GM12878 (cell line): ENCODE results near the gene PCDHGA5. TPM values are rescaled to one million over a fixed set of nuclear protein-coding genes. Genes with fewer than 3 reads are reported as not detected.
A peak's percentile ranks its signal among the peaks of the same experiment; 100 is the strongest.

Source experiments
- ATAC-seq: fragments of 200-7000 bp; cut with Tn5 transposase; 3 replicates; pipeline ENCODE4 v1.9.1; 2020; ENCODE audit warnings: mild to moderate bottlenecking, moderate library complexity
- BruUV-seq: library from RNA; stranded (reverse); fragments of 400-500 nt; replicated peaks from 2 replicates; lab custom pipeline; 2021; lab: Mats Ljungman, UMichigan
- CTCF ChIA-PET: fragments of 300-600 bp; sonication (Branson Sonifier 250); formaldehyde crosslinking; extraction: SDS; loops from one replicate; lab custom pipeline; 2021; ENCODE audit warnings: inconsistent platforms; lab: Yijun Ruan, JAX
- POLR2A ChIA-PET: fragments of 350-600 bp; formaldehyde crosslinking; extraction: SDS; loops from one replicate; lab custom pipeline; 2021; ENCODE audit warnings: inconsistent platforms; lab: Charles Lee
- RAD21 ChIA-PET: fragments of 300-600 bp; sonication (Branson Sonifier 250); formaldehyde crosslinking; loops from one replicate; lab custom pipeline; 2023; ENCODE audit warnings: antibody characterized with exemption; ENCODE audit not compliant: unreplicated experiment; lab: Charles Lee
- SMC1A ChIA-PET: fragments of 300-600 bp; sonication (Branson Sonifier 250); formaldehyde crosslinking; loops from one replicate; lab custom pipeline; 2023; ENCODE audit not compliant: unreplicated experiment, uncharacterized antibody; lab: Charles Lee
- DNase-seq: peaks from one replicate; pipeline ENCODE4 v3.0.0-alpha.2; 2011; ENCODE audit warnings: low read depth, low spot score
- FAIRE-seq: peaks from 3 replicates; lab custom pipeline; 2011; peaks lifted over from hg19 to GRCh38; lab: Jason Lieb, UNC
- H2AFZ ChIP-seq: 2 replicates; pipeline ENCODE4 v1.6.0; 2011; ENCODE audit warnings: low read depth, low read length, control low read depth; ENCODE audit not compliant: control insufficient read depth
- H3K27ac ChIP-seq: 2 replicates; pipeline ENCODE4 v1.5.1; 2011; ENCODE audit warnings: control low read depth; ENCODE audit not compliant: control insufficient read depth, insufficient read depth
- H3K27me3 ChIP-seq, 2 experiments: replicated peaks in 1 of 2; 2 replicates each; pipeline versions ENCODE4 v1.6.0 to v1.6.1; 2011; ENCODE audit warnings: low read length in 1 of 2; ENCODE audit not compliant: control insufficient read depth in 2 of 2, insufficient read depth in 2 of 2
- H3K36me3 ChIP-seq, 2 experiments: 2 replicates each; pipeline ENCODE4 v1.5.1; 2011; ENCODE audit warnings: low read length in 1 of 2; ENCODE audit not compliant: control insufficient read depth in 2 of 2, insufficient read depth in 2 of 2
- H3K4me1 ChIP-seq: 2 replicates; pipeline ENCODE4 v1.6.1; 2011; ENCODE audit warnings: mild to moderate bottlenecking, low read length, moderate library complexity, mixed read lengths; ENCODE audit not compliant: control insufficient read depth, insufficient read depth
- H3K4me2 ChIP-seq: 2 replicates; pipeline ENCODE4 v1.6.0; 2011; ENCODE audit warnings: control low read depth; ENCODE audit not compliant: control insufficient read depth, insufficient read depth
- H3K4me3 ChIP-seq: fragments of 200-600 bp; sonication (generic); 2 replicates; pipeline ENCODE4 v1.5.1; 2016
- H3K79me2 ChIP-seq: 2 replicates; pipeline ENCODE4 v1.6.0; 2011; ENCODE audit warnings: low read length; ENCODE audit not compliant: control insufficient read depth, insufficient read depth
- H3K9ac ChIP-seq: 2 replicates; pipeline ENCODE4 v1.8.0; 2011; ENCODE audit warnings: low read length, control low read depth, mixed read lengths; ENCODE audit not compliant: control insufficient read depth, insufficient read depth
- H3K9me3 ChIP-seq: replicated peaks from 3 replicates; pipeline ENCODE4 v1.5.1; 2011; ENCODE audit warnings: mild to moderate bottlenecking, low read length; ENCODE audit not compliant: control insufficient read depth, insufficient read depth
- H4K20me1 ChIP-seq: 2 replicates; pipeline ENCODE4 v1.6.0; 2011; ENCODE audit not compliant: control insufficient read depth, insufficient read depth
- CEBPB ChIP-seq, 2 experiments: fragments of 150-350 bp in 1 of 2; IDR thresholded peaks; 2 replicates each; pipeline ENCODE4 v1.6.1; 2012 to 2014; ENCODE audit warnings: low read depth in 2 of 2, low read length in 2 of 2, borderline replicate concordance in 1 of 2, inconsistent platforms in 1 of 2
- CHD1 ChIP-seq: IDR thresholded peaks from 2 replicates; pipeline ENCODE4 v1.6.1; 2012; ENCODE audit warnings: low read depth, low read length, improper control_type of control experiment
- EED ChIP-seq: sonication (generic); IDR thresholded peaks from 2 replicates; pipeline ENCODE4 v1.6.1; 2016; ENCODE audit warnings: antibody characterized with exemption, low read depth
- LARP7 ChIP-seq: fragments of 450-650 bp; IDR thresholded peaks from 2 replicates; pipeline ENCODE4 v1.6.1; 2017; ENCODE audit warnings: mild to moderate bottlenecking
- SPI1 ChIP-seq: IDR thresholded peaks from 2 replicates; pipeline ENCODE4 v1.6.1; 2011; ENCODE audit warnings: low read depth, mild to moderate bottlenecking, low read length, moderate library complexity, borderline replicate concordance; ENCODE audit not compliant: insufficient read depth
- WGBS: methylation state at CpG from one replicate; pipeline ENCODE4 v1.1.6; 2016; ENCODE audit warnings: low lambda C conversion rate; ENCODE audit not compliant: insufficient replicate concordance, insufficient coverage; ENCODE audit errors: missing lambda C conversion rate; 5-methylcytosine and 5-hydroxymethylcytosine counted together
- in situ Hi-C: fragments of 300-500 bp; cut with MboI; formaldehyde crosslinking; loops from 9 replicates; pipeline ENCODE4 v1.14.3; 2018; ENCODE audit warnings: mixed read lengths
- intact Hi-C: fragments of 100-400 bp; cut with micrococcal nuclease; formaldehyde crosslinking; loops from one replicate; pipeline ENCODE4 v1.14.2; 2022; ENCODE audit not compliant: unreplicated experiment
- polyA plus RNA-seq, 11 experiments: library from polyadenylated mRNA; depleted of rRNA in 4 of 11; unstranded in 6 of 11; stranded (reverse) in 5 of 11; fragments of >200 nt; fragmentation: Nextera tagmentation in 4 of 11; fragmentation: Illumina TruSeq in 1 of 11; extraction: Ambion mirVana in 4 of 11; extraction: Trizol in 1 of 11; gene quantifications; 1 replicate in 1 of 11; 2 replicates in 10 of 11; pipeline versions ENCODE4 v1.2.1 to v1.2.3, GENCODE V29; 2011 to 2016; ENCODE audit warnings: inconsistent platforms in 2 of 11, missing spikeins in 2 of 11, low read depth in 1 of 11
- total RNA-seq, 4 experiments: library from RNA; depleted of rRNA in 3 of 4; stranded (reverse); fragments of >200 nt in 3 of 4; fragmentation: Illumina TruSeq in 1 of 4; extraction: Trizol in 1 of 4; gene quantifications; 2 replicates each; pipeline versions ENCODE4 v1.2.1 to v1.2.3, GENCODE V29; 2013 to 2021
- TF ChIP-seq, protein P1 (sequence below), 3 experiments: IDR thresholded peaks in 2 of 3; conservative IDR thresholded peaks in 1 of 3; 2 replicates each; pipeline ENCODE4 v1.5.1; 2011; ENCODE audit warnings: low read depth in 3 of 3, low read length in 3 of 3, mild to moderate bottlenecking in 3 of 3, control low read depth in 2 of 3, moderate library complexity in 2 of 3, inconsistent platforms in 1 of 3, mixed read lengths in 1 of 3; ENCODE audit not compliant: control insufficient read depth in 2 of 3, insufficient read depth in 1 of 3; ENCODE audit errors: extremely low read depth in 1 of 3
- TF ChIP-seq, protein P2 (sequence below): IDR thresholded peaks from 2 replicates; pipeline ENCODE4 v1.6.1; 2012; ENCODE audit warnings: improper control_type of control experiment, low read depth, low read length; ENCODE audit not compliant: insufficient replicate concordance

Gene PCDHGA5
- total and polyA plus RNA-seq, 10 of the 15 experiments (the other 5 are each of a cell fraction or from before 2014, with no cell fraction given) = 0.10 to 0.23 (median 0.16) TPM; not detected in 4

DNA sequence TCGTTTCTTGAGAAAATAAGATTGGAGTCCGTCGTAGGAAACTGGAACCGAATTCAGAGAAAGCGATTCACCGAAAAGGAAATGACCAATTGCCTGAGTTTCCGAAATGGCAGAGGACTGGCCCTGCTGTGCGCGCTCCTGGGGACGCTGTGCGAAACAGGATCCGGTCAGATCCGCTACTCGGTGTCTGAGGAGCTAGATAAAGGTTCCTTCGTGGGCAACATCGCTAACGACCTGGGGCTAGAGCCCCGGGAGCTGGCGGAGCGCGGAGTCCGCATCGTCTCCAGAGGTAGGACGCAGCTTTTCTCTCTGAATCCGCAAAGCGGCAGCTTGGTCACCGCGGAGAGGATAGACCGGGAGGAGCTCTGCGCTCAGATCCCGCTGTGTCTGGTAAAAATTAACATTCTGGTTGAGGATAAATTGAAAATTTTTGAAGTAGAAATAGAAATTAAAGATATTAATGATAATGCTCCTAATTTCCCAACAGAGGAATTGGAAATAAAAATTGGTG, 20.0 kb upstream of the PCDHGA5 start:
- peaks cover 2% of the 10 kb centered on the region; the same call in 2 of the 3 replicates for H3K9me3 ChIP-seq
- no peaks in the 10 kb centered on the region for H3K4me1 ChIP-seq
- WGBS = 85% methylated on average over 31 of the region's 31 CpGs
- H3K4me2 ChIP-seq = no peak overlapping the region
- ChIA-PET RAD21 (interaction anchor here (1.1 kb wide), 1 partner anchor 220 kb away, joined by 3 read pairs; no protein-coding TSS in a partner anchor), CTCF (interaction anchor here (1.1 kb wide), 1 partner anchor 220 kb away, joined by 5 read pairs; no protein-coding TSS in a partner anchor), SMC1A (interaction anchor here (1.1 kb wide), 1 partner anchor 16 kb away, joined by 3 read pairs; no protein-coding TSS in a partner anchor), POLR2A (interaction anchor here (0.6 kb wide), 1 partner anchor 443 kb away, joined by 4 read pairs; no protein-coding TSS in a partner anchor)
- no peaks in the 10 kb centered on the region for H3K36me3 ChIP-seq
- no peaks in the 10 kb centered on the region for H4K20me1 ChIP-seq
- no peak for TF ChIP-seq LARP7
- TF ChIP-seq EED = no peak
- no peak for TF ChIP-seq CEBPB (IDR thresholded peaks at IDR 0.05; ENCODE audit: borderline replicate concordance in 1 of 2, low read depth in 2 of 2, low read length in 2 of 2)
- TF ChIP-seq, protein P1, sequence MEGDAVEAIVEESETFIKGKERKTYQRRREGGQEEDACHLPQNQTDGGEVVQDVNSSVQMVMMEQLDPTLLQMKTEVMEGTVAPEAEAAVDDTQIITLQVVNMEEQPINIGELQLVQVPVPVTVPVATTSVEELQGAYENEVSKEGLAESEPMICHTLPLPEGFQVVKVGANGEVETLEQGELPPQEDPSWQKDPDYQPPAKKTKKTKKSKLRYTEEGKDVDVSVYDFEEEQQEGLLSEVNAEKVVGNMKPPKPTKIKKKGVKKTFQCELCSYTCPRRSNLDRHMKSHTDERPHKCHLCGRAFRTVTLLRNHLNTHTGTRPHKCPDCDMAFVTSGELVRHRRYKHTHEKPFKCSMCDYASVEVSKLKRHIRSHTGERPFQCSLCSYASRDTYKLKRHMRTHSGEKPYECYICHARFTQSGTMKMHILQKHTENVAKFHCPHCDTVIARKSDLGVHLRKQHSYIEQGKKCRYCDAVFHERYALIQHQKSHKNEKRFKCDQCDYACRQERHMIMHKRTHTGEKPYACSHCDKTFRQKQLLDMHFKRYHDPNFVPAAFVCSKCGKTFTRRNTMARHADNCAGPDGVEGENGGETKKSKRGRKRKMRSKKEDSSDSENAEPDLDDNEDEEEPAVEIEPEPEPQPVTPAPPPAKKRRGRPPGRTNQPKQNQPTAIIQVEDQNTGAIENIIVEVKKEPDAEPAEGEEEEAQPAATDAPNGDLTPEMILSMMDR (IDR thresholded peaks at IDR 0.05 in 2 of 3, conservative IDR thresholded peaks at IDR 0.05 in 1 of 3; ENCODE audit: control insufficient read depth in 2 of 3, extremely low read depth in 1 of 3, insufficient read depth in 1 of 3, low read depth in 3 of 3, low read length in 3 of 3) = peak in 1 of 3 experiments; percentile 2; a peak in 1 of 6 replicates
- TF ChIP-seq, protein P2, sequence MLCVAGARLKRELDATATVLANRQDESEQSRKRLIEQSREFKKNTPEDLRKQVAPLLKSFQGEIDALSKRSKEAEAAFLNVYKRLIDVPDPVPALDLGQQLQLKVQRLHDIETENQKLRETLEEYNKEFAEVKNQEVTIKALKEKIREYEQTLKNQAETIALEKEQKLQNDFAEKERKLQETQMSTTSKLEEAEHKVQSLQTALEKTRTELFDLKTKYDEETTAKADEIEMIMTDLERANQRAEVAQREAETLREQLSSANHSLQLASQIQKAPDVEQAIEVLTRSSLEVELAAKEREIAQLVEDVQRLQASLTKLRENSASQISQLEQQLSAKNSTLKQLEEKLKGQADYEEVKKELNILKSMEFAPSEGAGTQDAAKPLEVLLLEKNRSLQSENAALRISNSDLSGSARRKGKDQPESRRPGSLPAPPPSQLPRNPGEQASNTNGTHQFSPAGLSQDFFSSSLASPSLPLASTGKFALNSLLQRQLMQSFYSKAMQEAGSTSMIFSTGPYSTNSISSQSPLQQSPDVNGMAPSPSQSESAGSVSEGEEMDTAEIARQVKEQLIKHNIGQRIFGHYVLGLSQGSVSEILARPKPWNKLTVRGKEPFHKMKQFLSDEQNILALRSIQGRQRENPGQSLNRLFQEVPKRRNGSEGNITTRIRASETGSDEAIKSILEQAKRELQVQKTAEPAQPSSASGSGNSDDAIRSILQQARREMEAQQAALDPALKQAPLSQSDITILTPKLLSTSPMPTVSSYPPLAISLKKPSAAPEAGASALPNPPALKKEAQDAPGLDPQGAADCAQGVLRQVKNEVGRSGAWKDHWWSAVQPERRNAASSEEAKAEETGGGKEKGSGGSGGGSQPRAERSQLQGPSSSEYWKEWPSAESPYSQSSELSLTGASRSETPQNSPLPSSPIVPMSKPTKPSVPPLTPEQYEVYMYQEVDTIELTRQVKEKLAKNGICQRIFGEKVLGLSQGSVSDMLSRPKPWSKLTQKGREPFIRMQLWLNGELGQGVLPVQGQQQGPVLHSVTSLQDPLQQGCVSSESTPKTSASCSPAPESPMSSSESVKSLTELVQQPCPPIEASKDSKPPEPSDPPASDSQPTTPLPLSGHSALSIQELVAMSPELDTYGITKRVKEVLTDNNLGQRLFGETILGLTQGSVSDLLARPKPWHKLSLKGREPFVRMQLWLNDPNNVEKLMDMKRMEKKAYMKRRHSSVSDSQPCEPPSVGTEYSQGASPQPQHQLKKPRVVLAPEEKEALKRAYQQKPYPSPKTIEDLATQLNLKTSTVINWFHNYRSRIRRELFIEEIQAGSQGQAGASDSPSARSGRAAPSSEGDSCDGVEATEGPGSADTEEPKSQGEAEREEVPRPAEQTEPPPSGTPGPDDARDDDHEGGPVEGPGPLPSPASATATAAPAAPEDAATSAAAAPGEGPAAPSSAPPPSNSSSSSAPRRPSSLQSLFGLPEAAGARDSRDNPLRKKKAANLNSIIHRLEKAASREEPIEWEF = no peak
- TF ChIP-seq SPI1 = no peak
- TF ChIP-seq CHD1 = no peak
- in situ Hi-C loops (no loop called here), intact Hi-C loops (no loop called here)
- no peaks in the 10 kb centered on the region for H3K79me2 ChIP-seq
- no peaks in the 10 kb centered on the region for H3K27me3 ChIP-seq
- no peak overlapping the region for H3K9ac ChIP-seq
- FAIRE-seq = no peak
- ATAC-seq = no peak
- no TSS peak for BruUV-seq
- H3K27ac ChIP-seq = no peak overlapping the region
- DNase-seq = no peak
- H2AFZ ChIP-seq = no peak overlapping the region
- 0 out of 2 replicates have a peak overlapping the region, but pooled peaks have one; percentile 11 for H3K4me3 ChIP-seq
